GM23338 (cell line): Measurements from ENCODE around the gene OR2W1. TPM values are rescaled to one million over a fixed set of nuclear protein-coding genes. Genes with fewer than 3 reads are reported as not detected.

Source experiments
- ATAC-seq: fragments of 200-7000 bp; cut with Tn5 transposase; 3 replicates; pipeline ENCODE4 v1.9.1; 2020
- DNase-seq: peaks from one replicate; pipeline ENCODE4 v3.0.0-alpha.2; 2015; ENCODE audit warnings: low spot score
- H2AFZ ChIP-seq: fragments of 200-600 bp; sonication (generic); 2 replicates; pipeline ENCODE4 v1.8.0; 2016; ENCODE audit warnings: antibody characterized with exemption, mild to moderate bottlenecking, moderate library complexity
- H3F3A ChIP-seq: fragments of 200-600 bp; sonication (generic); replicated peaks from 2 replicates; pipeline ENCODE4 v1.8.0; 2017; ENCODE audit warnings: antibody characterized with exemption, mixed run types, low read depth
- H3K27ac ChIP-seq: fragments of 200-600 bp; sonication (generic); 2 replicates; pipeline ENCODE4 v1.6.1; 2016; ENCODE audit warnings: low read depth
- H3K27me3 ChIP-seq: fragments of 200-600 bp; sonication (generic); 2 replicates; pipeline ENCODE4 v1.8.0; 2016; ENCODE audit warnings: mild to moderate bottlenecking, mixed run types, moderate library complexity; ENCODE audit not compliant: insufficient read depth
- H3K36me3 ChIP-seq: fragments of 200-600 bp; sonication (generic); 2 replicates; pipeline ENCODE4 v1.8.0; 2016; ENCODE audit warnings: mild to moderate bottlenecking; ENCODE audit not compliant: insufficient read depth
- H3K4me1 ChIP-seq: fragments of 200-600 bp; sonication (generic); 2 replicates; pipeline ENCODE4 v1.8.0; 2016; ENCODE audit warnings: mild to moderate bottlenecking, moderate library complexity; ENCODE audit not compliant: insufficient read depth
- H3K4me2 ChIP-seq: fragments of 200-600 bp; sonication (generic); 2 replicates; pipeline ENCODE4 v1.7.1; 2017; ENCODE audit warnings: mixed run types
- H3K4me3 ChIP-seq: fragments of 200-600 bp; sonication (generic); 2 replicates; pipeline ENCODE4 v1.6.1; 2016; ENCODE audit warnings: mixed run types
- H3K79me2 ChIP-seq: fragments of 200-600 bp; sonication (generic); replicated peaks from 2 replicates; pipeline ENCODE4 v1.8.0; 2017; ENCODE audit warnings: mild to moderate bottlenecking; ENCODE audit not compliant: insufficient read depth
- H3K9me2 ChIP-seq: fragments of 200-600 bp; sonication (generic); 2 replicates; pipeline ENCODE4 v1.8.0; 2017; ENCODE audit not compliant: insufficient read depth
- H4K20me1 ChIP-seq: fragments of 200-600 bp; sonication (generic); replicated peaks from 2 replicates; pipeline ENCODE4 v1.8.0; 2017; ENCODE audit warnings: mild to moderate bottlenecking; ENCODE audit not compliant: insufficient read depth
- H3K27ac Mint-ChIP-seq: 2 replicates; pipeline ENCODE4 v1.8.0; 2020; ENCODE audit warnings: inconsistent platforms, mild to moderate bottlenecking, moderate library complexity, mixed read lengths
- H3K27me3 Mint-ChIP-seq: 3 replicates; pipeline ENCODE4 v1.8.0; 2022; ENCODE audit warnings: low read depth, mild to moderate bottlenecking, moderate library complexity, mixed read lengths, inconsistent platforms; ENCODE audit not compliant: insufficient read depth, poor library complexity
- H3K36me3 Mint-ChIP-seq: 3 replicates; pipeline ENCODE4 v1.8.0; 2021; ENCODE audit warnings: low read depth, mild to moderate bottlenecking, inconsistent platforms, moderate library complexity, mixed read lengths
- H3K4me1 Mint-ChIP-seq: 3 replicates; pipeline ENCODE4 v1.8.0; 2020; ENCODE audit warnings: mild to moderate bottlenecking, inconsistent platforms, mixed read lengths
- H3K4me3 Mint-ChIP-seq: 3 replicates; pipeline ENCODE4 v1.8.0; 2021; ENCODE audit warnings: moderate library complexity, mild to moderate bottlenecking, inconsistent platforms, mixed read lengths
- H3K9me3 Mint-ChIP-seq: 3 replicates; pipeline ENCODE4 v1.8.0; 2020; ENCODE audit warnings: moderate library complexity, mild to moderate bottlenecking, inconsistent platforms, mixed read lengths
- EZH2phosphoT487 ChIP-seq: fragments of 200-600 bp; sonication (generic); IDR thresholded peaks from one replicate; pipeline ENCODE4 v1.8.1; 2018; ENCODE audit warnings: antibody characterized with exemption; ENCODE audit not compliant: unreplicated experiment
- JUNB ChIP-seq: IDR thresholded peaks from one replicate; pipeline ENCODE4 v1.6.1; 2016; ENCODE audit warnings: antibody characterized with exemption; ENCODE audit not compliant: unreplicated experiment
- STAT1 ChIP-seq: IDR thresholded peaks from one replicate; pipeline ENCODE4 v1.6.1; 2016; ENCODE audit warnings: antibody characterized with exemption; ENCODE audit not compliant: unreplicated experiment
- ZNF462 ChIP-seq: fragments of 250-450 bp; sonication (Bioruptor Pico); IDR thresholded peaks from 2 replicates; pipeline ENCODE4 v1.5.0; 2020; ENCODE audit warnings: mild to moderate bottlenecking, moderate library complexity
- polyA plus RNA-seq: library from polyadenylated mRNA; unstranded; fragments of >200 nt; fragmentation: Nextera tagmentation; extraction: Ambion mirVana; gene quantifications from 2 replicates; pipeline ENCODE4 v1.2.1, GENCODE V29; 2016
- total RNA-seq: library from RNA; depleted of rRNA; stranded (reverse); fragments of >200 nt; shearing (Covaris generic); gene quantifications from 2 replicates; pipeline ENCODE4 v1.2.3, GENCODE V29; 2014; rRNA removed
- TF ChIP-seq, protein P1 (sequence below), 2 experiments: fragments of 200-600 bp in 1 of 2; sonication (generic) in 1 of 2; conservative IDR thresholded peaks; 2 replicates each; pipeline versions ENCODE4 v1.5.1 to v1.6.1; 2016 to 2017; ENCODE audit warnings: antibody characterized with exemption in 2 of 2, low read depth in 2 of 2, mild to moderate bottlenecking in 2 of 2, moderate library complexity in 1 of 2
- TF ChIP-seq, protein P2 (sequence below): IDR thresholded peaks from one replicate; pipeline ENCODE4 v1.6.1; 2018; ENCODE audit warnings: antibody characterized with exemption; ENCODE audit not compliant: unreplicated experiment

OR2W1 gene
- total and polyA plus RNA-seq, 2 experiments from 2014 or later, result not detected

DNA sequence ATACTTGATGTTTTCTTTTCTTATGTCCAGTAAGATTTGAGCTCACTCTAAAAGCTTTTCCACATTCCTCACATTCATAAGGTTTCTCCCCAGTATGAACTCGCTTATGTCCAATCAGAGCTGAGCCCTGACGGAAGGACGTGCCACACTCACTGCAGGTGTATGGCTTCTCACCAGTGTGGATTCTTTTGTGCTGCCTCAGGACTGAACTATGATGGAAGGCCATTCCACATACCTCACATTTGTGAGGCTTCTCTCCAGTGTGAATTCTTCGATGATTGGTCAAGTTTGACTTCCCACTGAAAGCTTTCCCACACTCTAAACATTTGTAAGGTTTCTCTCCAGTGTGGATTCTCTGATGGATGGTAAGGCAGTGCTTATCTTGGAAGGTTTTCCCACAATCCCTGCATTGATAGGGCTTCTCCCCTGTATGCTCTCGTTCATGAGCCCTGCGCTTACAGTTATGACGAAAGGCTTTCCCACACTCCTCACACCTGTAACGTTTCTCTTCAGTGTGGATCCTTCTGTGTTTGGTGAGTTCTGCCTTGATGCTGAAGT lies 49.8 kb downstream of the OR2W1 start:
- Histone ChIP-seq H3K27ac (no peak overlapping the region), H3K27me3 (no peaks in the 10 kb centered on the region), H3K36me3 (no peaks in the 10 kb centered on the region), H3K9me2 (no peaks in the 10 kb centered on the region), H3K4me3 (no peak overlapping the region), H3F3A (no peaks in the 10 kb centered on the region), H3K4me2 (no peak overlapping the region), H3K79me2 (no peaks in the 10 kb centered on the region), H3K4me1 (no peaks in the 10 kb centered on the region), H2AFZ (no peak overlapping the region), H4K20me1 (no peaks in the 10 kb centered on the region)
- no peak for DNase-seq
- Mint-ChIP-seq H3K27ac (no peak overlapping the region), H3K4me1 (no peaks in the 10 kb centered on the region), H3K36me3 (peaks cover 27% of the 10 kb centered on the region), H3K9me3 (peaks cover 28% of the 10 kb centered on the region), H3K4me3 (no peak overlapping the region), H3K27me3 (peaks cover 9% of the 10 kb centered on the region)
- TF ChIP-seq, protein P1, sequence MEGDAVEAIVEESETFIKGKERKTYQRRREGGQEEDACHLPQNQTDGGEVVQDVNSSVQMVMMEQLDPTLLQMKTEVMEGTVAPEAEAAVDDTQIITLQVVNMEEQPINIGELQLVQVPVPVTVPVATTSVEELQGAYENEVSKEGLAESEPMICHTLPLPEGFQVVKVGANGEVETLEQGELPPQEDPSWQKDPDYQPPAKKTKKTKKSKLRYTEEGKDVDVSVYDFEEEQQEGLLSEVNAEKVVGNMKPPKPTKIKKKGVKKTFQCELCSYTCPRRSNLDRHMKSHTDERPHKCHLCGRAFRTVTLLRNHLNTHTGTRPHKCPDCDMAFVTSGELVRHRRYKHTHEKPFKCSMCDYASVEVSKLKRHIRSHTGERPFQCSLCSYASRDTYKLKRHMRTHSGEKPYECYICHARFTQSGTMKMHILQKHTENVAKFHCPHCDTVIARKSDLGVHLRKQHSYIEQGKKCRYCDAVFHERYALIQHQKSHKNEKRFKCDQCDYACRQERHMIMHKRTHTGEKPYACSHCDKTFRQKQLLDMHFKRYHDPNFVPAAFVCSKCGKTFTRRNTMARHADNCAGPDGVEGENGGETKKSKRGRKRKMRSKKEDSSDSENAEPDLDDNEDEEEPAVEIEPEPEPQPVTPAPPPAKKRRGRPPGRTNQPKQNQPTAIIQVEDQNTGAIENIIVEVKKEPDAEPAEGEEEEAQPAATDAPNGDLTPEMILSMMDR (conservative IDR thresholded peaks at IDR 0.05; ENCODE audit: low read depth in 2 of 2), result no peak
- TF ChIP-seq JUNB, result no peak
- no peak for TF ChIP-seq ZNF462 (CRISPR knock-in tag)
- no peak for TF ChIP-seq EZH2phosphoT487
- TF ChIP-seq, protein P2, sequence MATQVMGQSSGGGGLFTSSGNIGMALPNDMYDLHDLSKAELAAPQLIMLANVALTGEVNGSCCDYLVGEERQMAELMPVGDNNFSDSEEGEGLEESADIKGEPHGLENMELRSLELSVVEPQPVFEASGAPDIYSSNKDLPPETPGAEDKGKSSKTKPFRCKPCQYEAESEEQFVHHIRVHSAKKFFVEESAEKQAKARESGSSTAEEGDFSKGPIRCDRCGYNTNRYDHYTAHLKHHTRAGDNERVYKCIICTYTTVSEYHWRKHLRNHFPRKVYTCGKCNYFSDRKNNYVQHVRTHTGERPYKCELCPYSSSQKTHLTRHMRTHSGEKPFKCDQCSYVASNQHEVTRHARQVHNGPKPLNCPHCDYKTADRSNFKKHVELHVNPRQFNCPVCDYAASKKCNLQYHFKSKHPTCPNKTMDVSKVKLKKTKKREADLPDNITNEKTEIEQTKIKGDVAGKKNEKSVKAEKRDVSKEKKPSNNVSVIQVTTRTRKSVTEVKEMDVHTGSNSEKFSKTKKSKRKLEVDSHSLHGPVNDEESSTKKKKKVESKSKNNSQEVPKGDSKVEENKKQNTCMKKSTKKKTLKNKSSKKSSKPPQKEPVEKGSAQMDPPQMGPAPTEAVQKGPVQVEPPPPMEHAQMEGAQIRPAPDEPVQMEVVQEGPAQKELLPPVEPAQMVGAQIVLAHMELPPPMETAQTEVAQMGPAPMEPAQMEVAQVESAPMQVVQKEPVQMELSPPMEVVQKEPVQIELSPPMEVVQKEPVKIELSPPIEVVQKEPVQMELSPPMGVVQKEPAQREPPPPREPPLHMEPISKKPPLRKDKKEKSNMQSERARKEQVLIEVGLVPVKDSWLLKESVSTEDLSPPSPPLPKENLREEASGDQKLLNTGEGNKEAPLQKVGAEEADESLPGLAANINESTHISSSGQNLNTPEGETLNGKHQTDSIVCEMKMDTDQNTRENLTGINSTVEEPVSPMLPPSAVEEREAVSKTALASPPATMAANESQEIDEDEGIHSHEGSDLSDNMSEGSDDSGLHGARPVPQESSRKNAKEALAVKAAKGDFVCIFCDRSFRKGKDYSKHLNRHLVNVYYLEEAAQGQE, result no peak
- TF ChIP-seq STAT1, result no peak
- no peak for ATAC-seq

Other genes with a start within 250 kb of the OR2W1 start
- 98.4 and 127 TPM in 2 replicates for gene TRIM27, start 121.2 kb downstream of the OR2W1 start, total RNA-seq
- gene TRIM27, start 121.2 kb downstream of the OR2W1 start, polyA plus RNA-seq, result 43.1 and 47.9 TPM in 2 replicates
- 1.8 and 2.4 TPM in 2 replicates for gene ZNF311, start 39.9 kb downstream of the OR2W1 start, total RNA-seq
- 1.5 TPM in 2 replicates for gene ZNF311, start 39.9 kb downstream of the OR2W1 start, polyA plus RNA-seq
- gene OR2B3, start 42.1 kb upstream of the OR2W1 start, total RNA-seq, result not detected in 2 replicates
- not detected in 2 replicates for gene OR2B3, start 42.1 kb upstream of the OR2W1 start, polyA plus RNA-seq
- not detected in 2 replicates for gene OR2J1, start 54.3 kb upstream of the OR2W1 start, total RNA-seq
- not detected in 2 replicates for gene OR2J1, start 54.3 kb upstream of the OR2W1 start, polyA plus RNA-seq
- 0.35 TPM in 1 of 2 replicates, not detected in the other for gene OR2J3, start 62.9 kb upstream of the OR2W1 start, total RNA-seq
- gene OR2J3, start 62.9 kb upstream of the OR2W1 start, polyA plus RNA-seq, result not detected in 2 replicates
- not detected in 2 replicates for gene OR2J2, start 125.7 kb upstream of the OR2W1 start, total RNA-seq
- gene OR2J2, start 125.7 kb upstream of the OR2W1 start, polyA plus RNA-seq, result not detected in 2 replicates